SK-N-MC (cell line): ENCODE data around the gene PRPF31.

ENCODE experiments used
- EZH2 ChIP-seq: fragments of 200-600 bp; sonication (generic); IDR thresholded peaks from one replicate; pipeline ENCODE4 v1.6.1; 2017; ENCODE audit warnings: antibody characterized with exemption
- FOXP2 ChIP-seq: optimal IDR thresholded peaks from 2 replicates; pipeline ENCODE3; 2011; ENCODE audit warnings: mild to moderate bottlenecking, moderate library complexity; ENCODE audit not compliant: insufficient read depth; ENCODE audit errors: extremely low read length, control extremely low read depth
- POLR2AphosphoS5 ChIP-seq: IDR thresholded peaks from 2 replicates; pipeline ENCODE4 v1.6.1; 2012; ENCODE audit warnings: mild to moderate bottlenecking, low read depth, low read length, borderline replicate concordance

DNA sequence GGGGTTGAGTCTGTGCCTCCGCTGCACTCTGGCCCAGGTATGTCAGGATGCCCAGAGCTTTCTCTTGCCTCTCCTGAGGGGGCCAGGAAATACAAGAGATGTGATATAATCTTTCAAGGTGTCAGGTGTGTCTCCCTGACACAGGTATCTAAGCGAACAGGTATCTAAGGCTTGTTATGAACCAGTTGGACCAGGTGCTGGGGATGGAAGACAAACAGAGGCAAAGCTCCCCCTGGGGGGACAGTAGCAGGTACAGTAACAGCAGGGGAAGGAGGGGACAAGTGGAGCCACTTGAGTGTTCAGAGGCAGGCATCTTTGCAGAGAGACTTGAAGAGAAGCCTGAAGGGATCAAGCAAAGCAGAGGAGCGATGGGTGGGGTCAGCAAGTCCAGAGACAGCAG, 41.4 kb downstream of the PRPF31 start:
- TF ChIP-seq EZH2: no peak
- no peak for TF ChIP-seq POLR2AphosphoS5
- no peak for TF ChIP-seq FOXP2
